ES-I3 (cell line): ENCODE results near the gene CCDC51.

Experiments
- H3K36me3 ChIP-seq: 2 replicates; pipeline ENCODE4 v1.6.1; 2013; ENCODE audit warnings: mild to moderate bottlenecking, low read length, control low read depth, moderate library complexity; ENCODE audit not compliant: insufficient read depth
- H3K4me1 ChIP-seq: 2 replicates; pipeline ENCODE4 v1.6.1; 2013; ENCODE audit warnings: mild to moderate bottlenecking, control low read depth, low read length; ENCODE audit not compliant: insufficient read depth
- H3K9ac ChIP-seq: 2 replicates; pipeline ENCODE4 v1.6.1; 2013; ENCODE audit warnings: low read depth, mild to moderate bottlenecking, low read length, moderate library complexity
- H3K9me3 ChIP-seq: 2 replicates; pipeline ENCODE4 v1.6.1; 2013; ENCODE audit warnings: mild to moderate bottlenecking, low read length, moderate library complexity; ENCODE audit not compliant: control insufficient read depth, insufficient read depth

CCDC51 gene

GRCh38 chr3:48414376-48415250, 25.3 kb downstream of the CCDC51 start:
- H3K36me3 ChIP-seq: peaks cover 3% of the 10 kb centered on the region; the same call in 1 of the 2 replicates
- H3K4me1 ChIP-seq: no peaks in the 10 kb centered on the region
- no peak overlapping the region for H3K9ac ChIP-seq

GRCh38 chr3:48413611-48414010, 26.3 kb downstream of the CCDC51 start:
- no peaks in the 10 kb centered on the region for H3K4me1 ChIP-seq
- H3K36me3 ChIP-seq: peaks cover 8% of the 10 kb centered on the region
- H3K9me3 ChIP-seq: no peaks in the 10 kb centered on the region
- H3K9ac ChIP-seq: no peak overlapping the region

More at GRCh38 chr3:48414376-48415250, 25.3 kb downstream of the CCDC51 start:
- no peaks in the 10 kb centered on the region for H3K9me3 ChIP-seq

- peaks cover 14% of the 10 kb centered on the region for H3K36me3 ChIP-seq
- no peak overlapping the region for H3K9ac ChIP-seq
- no peaks in the 10 kb centered on the region for H3K9me3 ChIP-seq
- H3K4me1 ChIP-seq: no peaks in the 10 kb centered on the region
These were observed 26.8 kb downstream of the CCDC51 start for GRCh38 chr3:48413086-48413485.

GRCh38 chr3:48412375-48413001, 27.4 kb downstream of the CCDC51 start:
- Histone ChIP-seq H3K9ac (no peak overlapping the region), H3K9me3 (no peaks in the 10 kb centered on the region), H3K4me1 (no peaks in the 10 kb centered on the region), H3K36me3 (peaks cover 14% of the 10 kb centered on the region)

- peaks cover 14% of the 10 kb centered on the region for H3K36me3 ChIP-seq
- no peaks in the 10 kb centered on the region for H3K9me3 ChIP-seq
- H3K4me1 ChIP-seq: no peaks in the 10 kb centered on the region
- no peak overlapping the region for H3K9ac ChIP-seq
These were observed 28.1 kb downstream of the CCDC51 start for GRCh38 chr3:48411606-48412374.

GRCh38 chr3:48411041-48411588, 28.8 kb downstream of the CCDC51 start:
- Histone ChIP-seq H3K36me3 (peaks cover 14% of the 10 kb centered on the region), H3K4me1 (no peaks in the 10 kb centered on the region), H3K9ac (no peak overlapping the region), H3K9me3 (no peaks in the 10 kb centered on the region)

- Histone ChIP-seq H3K4me1 (no peaks in the 10 kb centered on the region), H3K9me3 (no peaks in the 10 kb centered on the region)
These were observed 29.5 kb downstream of the CCDC51 start for GRCh38 chr3:48410205-48411040.

GRCh38 chr3:48409291-48410201, 30.4 kb downstream of the CCDC51 start:
- Histone ChIP-seq H3K9ac (no peak overlapping the region), H3K9me3 (no peaks in the 10 kb centered on the region), H3K4me1 (no peaks in the 10 kb centered on the region), H3K36me3 (peaks cover 14% of the 10 kb centered on the region)

More at GRCh38 chr3:48410205-48411040, 29.5 kb downstream of the CCDC51 start:
- no peak overlapping the region for H3K9ac ChIP-seq
- peaks cover 14% of the 10 kb centered on the region for H3K36me3 ChIP-seq

GRCh38 chr3:48408823-48409281, 31.1 kb downstream of the CCDC51 start:
- peaks cover 14% of the 10 kb centered on the region for H3K36me3 ChIP-seq
- H3K9ac ChIP-seq: no peak overlapping the region
- no peaks in the 10 kb centered on the region for H3K4me1 ChIP-seq
- no peaks in the 10 kb centered on the region for H3K9me3 ChIP-seq

- H3K9me3 ChIP-seq: no peaks in the 10 kb centered on the region
- no peaks in the 10 kb centered on the region for H3K4me1 ChIP-seq
- peaks cover 17% of the 10 kb centered on the region for H3K36me3 ChIP-seq
- H3K9ac ChIP-seq: no peak overlapping the region
These were observed 32.3 kb downstream of the CCDC51 start for GRCh38 chr3:48407542-48408099.

- Histone ChIP-seq H3K4me1 (no peaks in the 10 kb centered on the region), H3K9ac (no peak overlapping the region), H3K9me3 (no peaks in the 10 kb centered on the region), H3K36me3 (peaks cover 17% of the 10 kb centered on the region)
These were observed 33.2 kb downstream of the CCDC51 start for GRCh38 chr3:48406443-48407431.

GRCh38 chr3:48405971-48406370, 33.9 kb downstream of the CCDC51 start:
- Histone ChIP-seq H3K9ac (no peak overlapping the region), H3K9me3 (no peaks in the 10 kb centered on the region), H3K4me1 (no peaks in the 10 kb centered on the region), H3K36me3 (peaks cover 14% of the 10 kb centered on the region)
